ENCODE data around the gene CDSN.
A peak's percentile ranks its signal among the peaks of the same experiment; 100 is the strongest.
"Not testable (repeated sequence)": the region's sequence is repeated elsewhere in the genome, so short reads cannot be mapped to it uniquely, and the experiment has no call there.

Gene CDSN

GRCh38 chr6:31087494-31088089 lies 32.7 kb downstream of the CDSN start:
- DNase-seq (ENCODE audit: low read depth in 2 of 2) = peak; percentile 59 to 61

DNA sequence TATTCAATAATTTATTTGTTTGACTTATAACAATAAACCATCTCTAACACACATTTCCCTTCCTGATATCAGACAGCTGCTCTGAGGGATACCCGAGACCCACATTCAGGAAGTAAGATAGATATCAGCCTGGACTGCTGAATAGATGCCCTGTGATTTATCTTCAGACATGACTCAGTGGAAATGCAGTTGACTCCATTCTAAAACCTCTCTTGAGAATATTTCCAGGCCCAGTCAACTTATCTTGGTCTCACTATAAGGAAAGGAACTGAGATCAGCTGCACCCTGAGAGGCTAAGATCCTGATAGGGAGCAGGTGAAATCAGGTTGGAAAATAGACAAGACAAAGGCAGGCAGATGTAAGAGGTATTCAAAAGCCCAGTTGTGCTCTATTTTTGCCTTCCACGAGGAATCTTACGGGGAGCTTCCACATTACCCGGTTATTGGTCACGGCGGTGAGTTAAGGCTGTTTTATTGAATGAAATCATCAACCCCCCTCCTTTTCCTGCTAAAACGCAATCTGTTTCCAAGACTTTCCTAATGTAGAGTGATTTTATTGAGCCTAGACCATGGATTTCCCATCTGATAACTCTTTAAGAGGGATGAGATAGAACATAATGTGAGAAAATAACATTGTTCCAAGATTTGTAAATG lies 33.3 kb downstream of the CDSN start:
- DNase-seq (ENCODE audit: low read depth in 2 of 2) = no peak

DNA sequence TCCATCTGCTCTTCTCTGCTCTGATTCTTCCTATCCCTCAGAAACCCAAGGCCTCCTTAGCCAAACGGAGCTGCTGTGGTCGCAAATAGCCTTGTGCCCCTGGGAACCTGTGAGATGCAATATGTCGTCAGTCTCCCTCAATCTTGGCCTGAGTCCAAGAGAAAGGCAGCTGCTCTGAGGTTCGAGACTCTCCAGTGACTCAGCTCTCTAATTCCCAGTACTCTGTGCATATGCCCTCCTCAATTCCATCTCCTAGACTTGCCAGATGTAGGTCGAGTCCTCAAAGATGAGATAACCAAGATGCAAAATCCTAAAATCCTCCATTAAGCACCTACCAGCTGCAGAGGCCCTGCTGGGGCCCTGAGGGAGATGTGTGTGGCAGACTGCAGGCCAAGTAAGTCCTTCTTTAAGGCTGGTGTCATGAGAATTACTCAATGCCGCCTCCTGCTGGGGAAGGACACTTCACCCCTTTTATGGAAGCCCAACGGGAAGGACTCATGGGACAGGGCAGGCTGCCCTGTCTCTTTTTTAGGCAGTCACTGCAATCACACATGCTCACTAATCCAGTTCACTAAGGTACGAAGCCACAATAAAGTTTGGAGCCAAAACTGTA lies 36.4 kb downstream of the CDSN start:
- peak; percentile 62 to 67 for DNase-seq (ENCODE audit: low read depth in 2 of 2)

- no peak for DNase-seq (ENCODE audit: low read depth in 2 of 2)
Measured at GRCh38 chr6:31081872-31082271, 38.4 kb downstream of the CDSN start.

DNA sequence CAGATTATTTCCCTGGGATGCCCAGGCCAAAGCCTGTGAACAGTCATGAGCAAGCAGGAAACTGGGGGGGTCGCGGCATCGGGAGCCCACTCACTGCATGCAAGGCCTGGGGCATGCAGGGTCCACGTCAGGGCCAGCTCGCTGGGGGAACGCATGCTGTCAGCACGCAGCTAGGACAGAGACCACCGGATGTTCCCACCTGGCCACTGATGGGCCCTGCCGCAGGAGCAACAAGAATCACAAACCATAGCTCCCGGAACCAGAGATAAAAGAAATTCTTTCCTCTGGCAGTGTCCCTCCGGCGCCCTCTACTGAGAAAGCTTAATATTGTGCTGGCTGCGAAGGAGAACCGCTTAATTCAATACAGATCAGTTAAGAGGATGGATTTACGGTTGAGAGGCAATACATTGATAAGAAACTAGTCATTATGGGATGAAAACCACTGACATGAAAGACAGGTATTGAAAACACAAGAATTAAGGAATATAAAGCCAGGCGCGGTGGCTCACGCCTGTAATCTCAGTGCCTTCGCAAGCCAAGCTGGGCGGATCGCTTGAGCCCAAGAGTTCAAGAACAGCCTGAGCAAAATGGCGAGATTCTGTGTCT lies 40.5 kb downstream of the CDSN start:
- DNase-seq (ENCODE audit: low read depth in 2 of 2) = no peak

DNA sequence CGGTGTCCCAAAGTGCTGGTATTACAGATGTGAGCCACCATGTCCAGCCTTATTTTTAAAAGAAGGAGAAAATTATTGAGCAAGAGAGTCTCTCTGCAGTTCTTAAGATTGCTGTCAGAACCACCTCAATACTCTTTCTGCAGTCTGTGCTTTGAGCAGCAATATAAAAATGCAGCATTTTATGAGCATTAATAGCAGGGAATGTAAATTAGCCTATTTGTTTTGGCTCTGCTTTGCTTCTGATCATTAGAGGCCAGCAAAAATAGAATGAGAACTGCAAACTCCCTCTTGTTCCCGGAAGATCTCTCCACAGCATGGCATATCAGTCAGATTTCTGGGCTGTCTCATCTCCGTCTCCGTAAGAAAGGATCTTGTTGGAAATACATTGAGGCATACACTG lies 43.6 kb downstream of the CDSN start:
- DNase-seq (ENCODE audit: low read depth in 2 of 2) = no peak

DNA sequence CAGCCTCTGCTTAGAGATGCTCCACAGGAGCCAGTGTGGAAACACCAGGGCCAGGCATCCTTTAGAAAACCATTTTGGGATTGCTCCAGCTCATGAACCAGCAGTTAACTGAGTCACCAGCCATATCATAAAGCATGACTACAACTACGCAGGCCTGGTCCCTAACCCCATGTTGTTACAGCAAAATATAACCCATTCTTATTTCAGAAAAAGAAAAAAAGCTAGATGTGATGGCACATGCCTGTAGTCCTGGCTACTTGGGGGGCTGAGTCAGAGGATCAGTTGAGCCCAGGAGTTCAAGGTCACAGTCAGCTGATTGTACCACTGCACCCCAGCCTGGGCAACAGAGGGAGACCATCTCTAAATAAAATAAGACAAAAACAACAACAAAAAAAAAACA lies 44.7 kb downstream of the CDSN start:
- no peak for DNase-seq (ENCODE audit: low read depth in 2 of 2)

DNA sequence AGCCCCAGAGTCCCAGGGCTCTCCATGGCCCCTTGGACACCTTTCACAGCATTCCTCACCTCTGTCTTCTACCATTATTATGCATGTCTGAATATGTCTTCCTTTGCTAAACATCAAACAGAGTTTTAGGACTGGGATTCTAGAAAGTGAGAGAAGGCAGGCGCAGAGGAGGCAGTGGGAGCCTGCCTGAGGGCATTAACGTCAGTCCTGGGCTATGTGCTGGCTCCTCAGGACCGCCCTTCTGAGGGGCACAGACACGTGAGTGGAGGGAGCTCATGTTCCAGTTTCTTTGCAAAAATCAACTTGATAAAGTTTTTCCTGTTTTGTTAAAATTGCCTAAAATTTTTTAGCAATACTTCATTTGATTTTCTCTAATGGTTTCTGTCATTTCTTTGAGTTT lies 45.8 kb downstream of the CDSN start:
- no peak for DNase-seq (ENCODE audit: low read depth in 2 of 2)

GRCh38 chr6:31070711-31071197 lies 49.5 kb downstream of the CDSN start:
- no peak for DNase-seq (ENCODE audit: low read depth in 2 of 2)

- no peak for DNase-seq (ENCODE audit: low read depth in 2 of 2)
Measured at GRCh38 chr6:31068669-31069340, 51.4 kb downstream of the CDSN start.

GRCh38 chr6:31067891-31068668 lies 52.2 kb downstream of the CDSN start:
- DNase-seq (ENCODE audit: low read depth in 2 of 2) = not testable (repeated sequence)

GRCh38 chr6:31067028-31067427 lies 53.2 kb downstream of the CDSN start:
- DNase-seq (ENCODE audit: low read depth in 2 of 2) = not testable (repeated sequence)

DNA sequence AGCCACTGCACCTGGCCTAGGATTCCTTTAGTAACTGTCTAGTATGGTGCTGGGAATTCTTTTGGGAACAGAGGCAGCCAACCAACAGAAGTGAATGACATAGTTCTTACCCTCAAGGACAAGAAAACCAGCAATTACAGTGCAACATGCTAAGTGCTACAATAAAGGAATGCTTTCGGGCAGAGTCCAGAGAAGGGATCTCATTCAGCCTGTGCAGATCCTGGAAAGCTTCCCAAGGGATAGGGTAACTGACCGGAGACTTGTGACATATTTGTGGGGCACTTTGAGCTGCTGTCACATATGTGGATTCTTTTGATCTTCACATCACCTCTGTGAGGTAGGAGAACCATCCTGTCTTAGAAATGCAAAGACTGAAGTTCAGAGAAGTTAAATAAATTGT lies 54.7 kb downstream of the CDSN start:
- no peak for DNase-seq (ENCODE audit: low read depth in 2 of 2)

Data from fibroblast of skin of left biceps (primary cell).